GM12874 (cell line): ENCODE measurements around the gene BFSP2.

Experiments used
- TF ChIP-seq, protein P1 (sequence below): IDR thresholded peaks from 2 replicates; pipeline ENCODE4 v1.5.1; 2011; ENCODE audit warnings: low read depth, mild to moderate bottlenecking, control low read depth, low read length, moderate library complexity; ENCODE audit not compliant: insufficient read depth

BFSP2 gene

GRCh38 chr3:133457465-133458067 lies 57.7 kb downstream of the BFSP2 start:
- TF ChIP-seq, protein P1, sequence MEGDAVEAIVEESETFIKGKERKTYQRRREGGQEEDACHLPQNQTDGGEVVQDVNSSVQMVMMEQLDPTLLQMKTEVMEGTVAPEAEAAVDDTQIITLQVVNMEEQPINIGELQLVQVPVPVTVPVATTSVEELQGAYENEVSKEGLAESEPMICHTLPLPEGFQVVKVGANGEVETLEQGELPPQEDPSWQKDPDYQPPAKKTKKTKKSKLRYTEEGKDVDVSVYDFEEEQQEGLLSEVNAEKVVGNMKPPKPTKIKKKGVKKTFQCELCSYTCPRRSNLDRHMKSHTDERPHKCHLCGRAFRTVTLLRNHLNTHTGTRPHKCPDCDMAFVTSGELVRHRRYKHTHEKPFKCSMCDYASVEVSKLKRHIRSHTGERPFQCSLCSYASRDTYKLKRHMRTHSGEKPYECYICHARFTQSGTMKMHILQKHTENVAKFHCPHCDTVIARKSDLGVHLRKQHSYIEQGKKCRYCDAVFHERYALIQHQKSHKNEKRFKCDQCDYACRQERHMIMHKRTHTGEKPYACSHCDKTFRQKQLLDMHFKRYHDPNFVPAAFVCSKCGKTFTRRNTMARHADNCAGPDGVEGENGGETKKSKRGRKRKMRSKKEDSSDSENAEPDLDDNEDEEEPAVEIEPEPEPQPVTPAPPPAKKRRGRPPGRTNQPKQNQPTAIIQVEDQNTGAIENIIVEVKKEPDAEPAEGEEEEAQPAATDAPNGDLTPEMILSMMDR: 0 out of 2 replicates have a peak, but pooled peaks have one; percentile 26

DNA sequence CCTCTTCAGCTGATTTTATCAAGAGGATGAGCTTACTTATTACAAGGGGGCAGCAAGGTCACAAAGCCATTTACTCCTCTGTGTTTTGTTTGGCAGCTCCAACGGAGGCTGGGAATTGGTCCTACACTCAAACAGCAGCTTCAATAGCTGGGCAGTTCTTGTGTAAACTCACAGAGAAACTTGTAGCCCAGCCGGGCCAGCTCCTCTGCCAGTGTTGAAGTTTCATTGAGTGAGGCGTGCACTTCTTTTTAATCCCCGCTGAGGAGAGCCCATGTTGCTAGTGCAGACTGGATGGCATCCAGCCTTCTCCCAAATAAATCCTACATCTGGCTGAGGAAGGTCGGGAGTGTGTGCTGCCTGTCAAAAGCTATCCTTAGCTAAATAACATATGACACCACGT lies 59.5 kb downstream of the BFSP2 start:
- TF ChIP-seq, protein P1: no peak

DNA sequence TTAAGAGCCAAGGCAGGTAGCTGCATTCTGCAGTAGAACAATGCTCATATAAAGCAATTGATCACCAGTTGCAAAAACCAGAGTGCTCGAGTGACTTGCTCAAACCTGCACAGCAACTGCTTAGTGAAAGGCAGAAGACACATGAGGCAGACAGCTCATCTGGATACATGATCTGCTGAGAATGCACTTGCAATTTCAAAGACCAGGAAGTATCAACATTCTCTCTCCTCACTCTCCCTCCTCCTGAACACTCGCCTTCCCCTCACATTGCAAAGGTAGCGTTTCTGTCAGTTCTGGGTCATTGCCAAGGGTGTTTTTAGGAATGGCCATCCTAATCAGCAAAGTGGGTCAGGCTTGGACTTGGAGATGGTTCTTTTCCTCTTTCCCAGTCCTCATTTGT lies 61.0 kb downstream of the BFSP2 start:
- TF ChIP-seq, protein P1: no peak

- TF ChIP-seq, protein P1: no peak
Measured at GRCh38 chr3:133461291-133461690, 61.4 kb downstream of the BFSP2 start.

GRCh38 chr3:133463347-133463860 lies 63.5 kb downstream of the BFSP2 start:
- TF ChIP-seq, protein P1: no peak

DNA sequence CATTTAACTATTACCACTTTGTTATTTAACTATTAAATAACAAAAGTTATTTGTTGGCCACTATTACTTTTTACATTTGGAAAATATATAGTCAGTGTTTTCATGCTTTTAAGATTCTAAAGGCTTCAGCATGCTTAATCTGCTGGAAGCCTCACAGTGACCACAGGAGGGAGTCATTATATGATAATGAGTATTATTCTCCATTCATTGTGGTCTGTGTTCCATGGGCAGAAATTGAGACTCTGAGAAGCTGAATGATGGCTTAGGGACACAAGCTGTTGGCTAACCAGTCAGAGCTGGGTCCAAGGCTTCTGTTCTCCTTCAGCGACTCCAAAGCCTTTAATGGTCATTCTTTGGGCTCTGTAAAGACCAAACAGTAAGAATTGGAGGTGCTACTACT lies 64.7 kb downstream of the BFSP2 start:
- TF ChIP-seq, protein P1: peak; percentile 5; the same call in 1 of the 2 replicates

DNA sequence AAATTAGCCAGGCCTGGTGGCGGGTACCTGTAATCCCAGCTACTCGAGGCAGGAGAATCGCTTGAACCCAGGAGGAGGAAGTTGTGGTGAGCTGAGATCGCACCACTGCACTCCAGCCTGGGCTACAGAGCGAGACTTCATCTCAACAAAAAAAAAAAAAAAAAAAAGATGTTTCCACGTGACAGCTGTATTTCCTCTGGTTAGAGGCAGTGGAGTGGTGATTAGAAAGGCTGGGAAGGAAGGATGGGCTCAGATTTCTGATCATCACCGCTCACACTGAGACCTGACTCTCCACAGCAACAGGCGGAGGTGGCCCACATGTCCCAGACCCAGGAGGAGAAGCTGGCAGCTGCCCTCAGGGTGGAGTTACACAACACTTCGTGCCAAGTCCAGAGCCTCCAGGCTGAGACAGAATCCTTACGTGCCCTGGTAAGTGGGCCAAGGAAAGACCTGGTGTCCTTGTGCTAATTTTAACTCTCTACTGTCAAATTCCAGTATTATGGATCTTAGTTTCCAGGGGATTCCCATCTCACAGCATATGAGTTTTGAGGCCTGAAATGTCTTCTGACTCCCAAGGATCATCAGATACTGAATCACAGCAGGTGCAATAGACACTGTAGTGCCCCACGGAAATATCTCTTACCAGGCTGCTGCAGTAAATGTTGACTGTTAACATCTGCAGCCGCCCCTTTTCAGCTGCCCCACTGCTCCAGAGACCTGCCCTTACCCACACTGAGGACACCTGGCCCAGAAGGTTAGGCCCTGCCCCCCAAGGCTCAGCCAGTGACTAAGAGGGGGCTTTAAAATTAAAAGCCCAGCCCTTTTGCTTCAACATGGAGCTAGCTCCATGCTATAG lies 66.9 kb downstream of the BFSP2 start:
- TF ChIP-seq, protein P1: no peak
